Measurements from ENCODE around the gene WSB1. TPM values are rescaled to one million over a fixed set of nuclear protein-coding genes. Genes with fewer than 3 reads are reported as not detected.
"Not testable (repeated sequence)": the region's sequence is repeated elsewhere in the genome, so short reads cannot be mapped to it uniquely, and the experiment has no call there.

WSB1 gene
- total RNA-seq, 1 donor from 2014 or later, result 443 TPM

- H3K36me3 Mint-ChIP-seq (ENCODE audit: low read depth, unreplicated experiment), result no peaks in the 10 kb centered on the region
- H3K27me3 Mint-ChIP-seq (ENCODE audit: unreplicated experiment), result peaks cover 5% of the 10 kb centered on the region
- DNase-seq (ENCODE audit: low spot score), result no peak
- H3K9me3 Mint-ChIP-seq (ENCODE audit: unreplicated experiment), result no peaks in the 10 kb centered on the region
- TF ChIP-seq CTCF (IDR thresholded peaks at IDR 0.05; ENCODE audit: unreplicated experiment), result no peak
- peaks cover 18% of the 10 kb centered on the region for H3K4me1 Mint-ChIP-seq (ENCODE audit: unreplicated experiment)
- H3K4me3 Mint-ChIP-seq (ENCODE audit: unreplicated experiment), result no peak overlapping the region
- no peak overlapping the region for H3K27ac Mint-ChIP-seq (ENCODE audit: unreplicated experiment)
Measured at GRCh38 chr17:27268394-27269085, 25.4 kb upstream of the WSB1 start.

DNA sequence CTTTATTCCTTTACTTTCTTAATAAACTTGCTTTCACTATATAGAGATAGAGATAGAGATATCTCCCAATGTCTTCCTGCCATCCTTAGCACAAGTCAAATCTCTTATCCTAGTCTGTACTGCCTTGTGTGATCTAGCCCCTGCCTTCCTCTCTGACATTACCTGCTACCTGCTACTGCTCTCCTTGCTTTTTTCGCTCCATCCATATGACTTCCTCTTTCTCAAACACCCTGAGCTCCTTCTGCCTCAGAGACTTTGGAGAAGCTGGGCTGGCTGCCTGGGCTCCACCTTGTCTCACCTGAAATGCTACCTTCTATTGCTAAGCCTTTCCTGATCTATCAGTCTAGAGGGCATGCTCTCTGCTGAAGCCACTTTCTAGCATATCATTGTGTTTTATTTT is 24.7 kb upstream of the WSB1 start:
- no peak overlapping the region for H3K27ac Mint-ChIP-seq (ENCODE audit: unreplicated experiment)
- TF ChIP-seq CTCF (IDR thresholded peaks at IDR 0.05; ENCODE audit: unreplicated experiment), result no peak
- no peaks in the 10 kb centered on the region for H3K36me3 Mint-ChIP-seq (ENCODE audit: low read depth, unreplicated experiment)
- H3K4me1 Mint-ChIP-seq (ENCODE audit: unreplicated experiment), result peaks cover 17% of the 10 kb centered on the region
- H3K27me3 Mint-ChIP-seq (ENCODE audit: unreplicated experiment), result peaks cover 2% of the 10 kb centered on the region
- no peak for DNase-seq (ENCODE audit: low spot score)
- H3K4me3 Mint-ChIP-seq (ENCODE audit: unreplicated experiment), result no peak overlapping the region
- no peaks in the 10 kb centered on the region for H3K9me3 Mint-ChIP-seq (ENCODE audit: unreplicated experiment)

DNA sequence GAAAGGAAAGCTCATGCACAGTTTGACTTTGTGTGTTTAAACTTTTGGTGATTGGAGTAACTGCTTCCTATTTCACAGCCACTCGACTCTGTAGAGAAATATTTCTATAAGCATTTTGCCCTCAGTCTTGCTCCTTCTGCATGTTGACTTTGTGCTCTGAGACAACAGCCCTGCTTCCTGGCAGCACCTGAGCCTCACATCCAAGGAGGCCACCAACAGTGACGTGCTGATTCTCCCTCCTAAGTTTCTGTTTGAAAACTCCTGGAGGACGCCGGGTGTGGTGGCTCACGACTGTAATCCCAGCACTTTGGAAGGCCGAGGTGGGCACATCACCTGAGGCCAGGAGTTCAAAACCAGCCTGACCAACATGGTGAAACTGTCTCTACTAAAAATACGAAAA is 23.9 kb upstream of the WSB1 start:
- Mint-ChIP-seq H3K4me3 (ENCODE audit: unreplicated experiment) (no peak overlapping the region), H3K4me1 (ENCODE audit: unreplicated experiment) (peaks cover 16% of the 10 kb centered on the region), H3K27me3 (ENCODE audit: unreplicated experiment) (peaks cover 5% of the 10 kb centered on the region), H3K36me3 (ENCODE audit: low read depth, unreplicated experiment) (no peaks in the 10 kb centered on the region), H3K9me3 (ENCODE audit: unreplicated experiment) (peaks cover 3% of the 10 kb centered on the region), H3K27ac (ENCODE audit: unreplicated experiment) (peak overlapping the region; percentile 32)
- DNase-seq (ENCODE audit: low spot score), result no peak
- no peak for TF ChIP-seq CTCF (IDR thresholded peaks at IDR 0.05; ENCODE audit: unreplicated experiment)

GRCh38 chr17:27276653-27277156 is 17.2 kb upstream of the WSB1 start:
- Mint-ChIP-seq H3K27ac (ENCODE audit: unreplicated experiment) (peak overlapping the region; percentile 94), H3K4me3 (ENCODE audit: unreplicated experiment) (peak overlapping the region; percentile 37)

GRCh38 chr17:27279132-27279531 is 14.8 kb upstream of the WSB1 start:
- not testable (repeated sequence) for H3K27me3 Mint-ChIP-seq (ENCODE audit: unreplicated experiment); H3K4me3 Mint-ChIP-seq (ENCODE audit: unreplicated experiment); DNase-seq (ENCODE audit: low spot score); H3K36me3 Mint-ChIP-seq (ENCODE audit: low read depth, unreplicated experiment); H3K27ac Mint-ChIP-seq (ENCODE audit: unreplicated experiment); H3K4me1 Mint-ChIP-seq (ENCODE audit: unreplicated experiment); H3K9me3 Mint-ChIP-seq (ENCODE audit: unreplicated experiment)

More at GRCh38 chr17:27276653-27277156, 17.2 kb upstream of the WSB1 start:
- TF ChIP-seq CTCF (IDR thresholded peaks at IDR 0.05; ENCODE audit: unreplicated experiment), result no peak
- Mint-ChIP-seq H3K9me3 (ENCODE audit: unreplicated experiment) (peaks cover 3% of the 10 kb centered on the region), H3K4me1 (ENCODE audit: unreplicated experiment) (peaks cover 7% of the 10 kb centered on the region), H3K36me3 (ENCODE audit: low read depth, unreplicated experiment) (no peaks in the 10 kb centered on the region), H3K27me3 (ENCODE audit: unreplicated experiment) (peaks cover 4% of the 10 kb centered on the region)
- DNase-seq (ENCODE audit: low spot score), result peak; percentile 53

All from endothelial cell (in vitro differentiated cells).